HG02981 (cell line): ENCODE results near the gene PI4KA.

Experiments
- ATAC-seq: cut with Tn5 transposase; IDR thresholded peaks from one replicate; pipeline ENCODE4 v1.9.1; 2021; ENCODE audit warnings: mild to moderate bottlenecking, moderate library complexity; ENCODE audit not compliant: unreplicated experiment

The PI4KA gene

GRCh38 chr22:20794650-20795413, 63.8 kb downstream of the PI4KA start:
- no peak for ATAC-seq

DNA sequence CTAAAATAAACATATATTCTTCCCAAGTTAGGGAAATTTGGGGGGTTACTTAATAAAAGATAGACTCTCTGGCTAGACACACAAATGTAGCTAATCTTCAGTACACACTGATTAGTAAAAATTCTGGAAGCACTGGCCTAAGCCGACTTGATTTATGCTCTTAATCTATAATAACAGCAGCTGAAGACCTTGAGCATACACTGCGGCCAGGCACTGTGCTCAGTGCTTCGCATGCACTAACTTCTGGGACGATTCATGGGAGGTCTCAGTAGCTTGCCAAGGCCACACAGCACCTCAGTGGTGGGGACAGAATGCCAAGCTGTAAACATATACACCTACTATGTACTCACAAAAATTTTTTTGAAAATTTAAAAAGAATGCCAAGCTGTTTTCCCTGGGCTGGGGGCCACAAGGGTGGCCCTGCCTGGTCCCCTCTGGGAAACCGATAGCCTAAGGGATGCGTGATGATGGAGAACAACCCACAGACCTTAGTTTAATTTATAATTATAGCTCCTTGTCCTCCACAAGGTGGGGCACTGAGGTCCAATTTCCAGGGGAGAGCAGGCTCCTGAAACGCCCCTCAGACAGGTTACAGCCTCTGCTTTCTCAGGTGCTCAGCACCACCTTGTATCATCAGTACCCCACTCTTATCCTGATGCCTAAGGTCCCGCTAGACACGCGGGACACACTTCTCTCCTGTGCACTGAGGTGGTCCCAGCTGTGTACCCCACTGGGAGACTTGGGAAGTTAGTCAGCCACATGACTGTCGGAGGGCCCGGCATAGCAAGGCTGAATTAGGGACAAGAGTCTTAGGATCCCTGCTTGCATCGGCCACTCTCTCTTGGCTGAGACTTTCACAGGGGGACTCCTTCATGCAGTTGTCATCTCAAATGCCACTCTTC, 64.6 kb downstream of the PI4KA start:
- ATAC-seq: no peak

- no peak for ATAC-seq
These were observed 65.5 kb downstream of the PI4KA start for GRCh38 chr22:20792966-20793728.

DNA sequence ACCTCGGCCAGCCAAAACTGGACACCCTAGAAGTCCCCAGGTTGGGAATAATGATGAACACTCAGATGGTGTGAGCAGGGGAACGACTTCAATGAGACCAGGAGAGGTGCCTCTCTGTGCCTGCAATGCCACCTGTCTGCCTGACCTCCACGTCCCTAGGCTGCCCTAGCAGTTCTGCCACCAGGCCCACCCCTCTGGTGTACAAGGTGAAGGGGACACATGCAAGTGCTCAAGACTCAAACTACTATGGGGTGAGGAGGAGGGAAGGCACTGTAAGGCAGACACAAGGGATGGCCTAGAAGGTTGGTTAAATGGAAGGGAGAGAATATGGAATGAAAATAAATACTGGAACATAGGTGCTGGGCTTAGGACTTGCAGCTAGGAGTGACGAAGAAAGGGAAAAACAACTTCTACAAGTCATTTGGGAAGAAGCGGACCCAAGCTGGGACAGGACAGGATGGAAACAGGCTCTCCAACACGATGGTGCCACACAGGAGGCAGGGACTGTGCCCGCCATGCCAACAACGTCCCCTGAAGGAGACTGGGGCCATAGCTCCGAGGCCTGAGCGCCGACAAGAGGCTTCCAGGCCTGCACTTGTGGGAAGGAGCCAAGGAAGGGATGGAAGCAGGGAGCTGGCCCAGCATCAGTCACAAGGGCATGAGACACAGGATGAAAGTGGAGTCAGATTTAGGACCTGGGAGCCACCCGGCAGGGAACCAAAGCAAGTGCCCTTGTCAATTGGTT, 66.2 kb downstream of the PI4KA start:
- ATAC-seq: no peak

DNA sequence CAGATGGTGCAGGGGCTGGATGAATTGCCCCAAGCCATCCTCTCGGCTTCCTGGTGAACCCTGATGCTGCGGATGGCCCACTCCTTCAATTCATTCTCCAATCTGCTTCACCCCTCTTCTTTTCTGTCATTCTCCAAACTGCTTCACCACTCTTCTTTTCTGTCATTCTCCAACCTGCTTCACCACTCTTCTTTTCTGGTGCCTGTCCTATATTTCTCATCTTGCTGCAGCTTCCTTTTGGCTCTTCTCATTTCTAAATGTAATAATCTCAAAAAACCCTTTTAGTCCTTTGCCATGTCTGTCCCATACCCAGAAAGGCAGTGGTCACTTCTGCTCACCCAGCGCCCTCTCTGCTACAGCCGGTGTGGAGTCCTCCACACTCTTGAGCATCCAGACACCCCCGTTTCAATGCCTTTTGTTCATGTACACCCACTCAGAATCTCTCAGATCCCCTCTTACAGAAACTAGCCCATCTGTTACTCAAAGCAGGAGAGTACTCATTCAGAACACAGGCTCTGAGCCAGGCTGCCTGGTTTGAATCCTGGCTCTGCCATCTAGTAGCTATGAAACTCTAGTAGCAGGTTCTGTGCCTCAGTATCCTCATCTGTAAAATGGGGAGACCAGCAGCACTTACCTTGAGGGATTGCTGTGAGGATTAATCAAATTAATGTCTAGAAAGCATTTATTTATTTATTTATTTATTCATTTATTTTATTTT, 69.8 kb downstream of the PI4KA start:
- ATAC-seq: no peak

DNA sequence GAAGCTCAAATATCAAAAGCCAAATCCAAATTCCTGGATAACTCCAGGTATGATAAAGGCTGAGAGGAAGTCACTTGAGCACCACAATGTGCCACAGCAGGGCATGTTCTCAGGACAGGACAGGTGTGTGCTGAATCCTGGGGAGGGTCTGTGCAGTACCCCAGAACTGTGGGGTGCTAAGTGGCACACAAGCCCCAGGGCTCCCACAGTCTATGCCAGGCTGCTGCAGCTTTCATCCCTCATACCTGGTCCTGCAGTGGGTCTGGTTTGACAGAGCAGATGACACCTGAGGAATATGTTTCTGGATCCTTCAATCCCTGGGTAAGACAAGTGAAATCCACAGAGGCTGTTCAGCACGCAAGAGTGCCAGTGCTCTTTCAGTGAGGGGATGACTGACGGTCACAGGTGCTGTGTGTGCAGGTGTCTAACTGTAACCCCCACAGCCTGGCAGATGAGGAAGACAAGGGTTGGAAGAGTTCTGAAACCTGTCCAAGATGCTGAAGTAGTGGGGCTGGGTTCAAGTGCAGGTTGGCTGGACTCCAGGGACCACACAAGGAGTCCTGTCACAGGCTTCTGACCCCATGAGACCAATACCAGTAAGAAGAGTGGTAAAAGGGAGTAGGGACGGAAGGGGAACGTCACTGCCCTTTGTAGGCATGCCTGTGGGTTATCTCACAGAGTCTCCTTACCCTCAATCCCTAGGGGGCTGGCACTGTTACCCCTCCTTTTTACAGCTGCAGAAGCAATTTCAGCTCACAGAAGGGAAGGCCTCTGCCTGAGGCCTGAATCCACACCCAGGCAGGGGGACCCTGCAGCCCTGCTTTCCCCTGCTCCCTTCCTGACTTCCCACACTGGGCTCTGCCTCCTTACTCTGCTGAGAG, 70.6 kb downstream of the PI4KA start:
- ATAC-seq: no peak

- ATAC-seq: no peak
These were observed 71.4 kb downstream of the PI4KA start for GRCh38 chr22:20787223-20787622.

- ATAC-seq: no peak
These were observed 72.1 kb downstream of the PI4KA start for GRCh38 chr22:20786536-20786979.

GRCh38 chr22:20786048-20786447, 72.6 kb downstream of the PI4KA start:
- no peak for ATAC-seq

DNA sequence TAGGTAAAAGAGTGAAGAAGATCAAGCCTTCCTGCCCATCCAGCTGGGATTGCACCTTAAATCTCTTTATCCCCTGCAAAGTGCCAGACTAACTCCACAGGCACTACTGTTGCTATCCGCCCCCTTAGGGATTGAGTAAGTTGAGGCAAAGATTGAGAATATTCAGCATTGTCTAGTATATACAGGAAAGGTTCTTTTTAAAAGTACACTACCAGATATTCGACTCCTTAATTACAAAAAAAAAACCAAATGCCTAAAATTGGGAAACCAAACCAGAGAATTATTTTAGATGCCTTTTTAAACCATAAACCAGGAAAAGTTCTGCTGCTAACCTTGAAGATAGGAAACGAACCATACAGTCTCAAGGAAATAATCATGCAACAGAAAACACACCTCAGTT, 73.2 kb downstream of the PI4KA start:
- ATAC-seq: no peak

- ATAC-seq: no peak
These were observed 74.5 kb downstream of the PI4KA start for GRCh38 chr22:20783844-20784723.

GRCh38 chr22:20783300-20783673, 75.3 kb downstream of the PI4KA start:
- ATAC-seq: no peak

- no peak for ATAC-seq
These were observed 75.9 kb downstream of the PI4KA start for GRCh38 chr22:20782596-20783299.

- ATAC-seq: no peak
These were observed 76.5 kb downstream of the PI4KA start for GRCh38 chr22:20782083-20782482.

DNA sequence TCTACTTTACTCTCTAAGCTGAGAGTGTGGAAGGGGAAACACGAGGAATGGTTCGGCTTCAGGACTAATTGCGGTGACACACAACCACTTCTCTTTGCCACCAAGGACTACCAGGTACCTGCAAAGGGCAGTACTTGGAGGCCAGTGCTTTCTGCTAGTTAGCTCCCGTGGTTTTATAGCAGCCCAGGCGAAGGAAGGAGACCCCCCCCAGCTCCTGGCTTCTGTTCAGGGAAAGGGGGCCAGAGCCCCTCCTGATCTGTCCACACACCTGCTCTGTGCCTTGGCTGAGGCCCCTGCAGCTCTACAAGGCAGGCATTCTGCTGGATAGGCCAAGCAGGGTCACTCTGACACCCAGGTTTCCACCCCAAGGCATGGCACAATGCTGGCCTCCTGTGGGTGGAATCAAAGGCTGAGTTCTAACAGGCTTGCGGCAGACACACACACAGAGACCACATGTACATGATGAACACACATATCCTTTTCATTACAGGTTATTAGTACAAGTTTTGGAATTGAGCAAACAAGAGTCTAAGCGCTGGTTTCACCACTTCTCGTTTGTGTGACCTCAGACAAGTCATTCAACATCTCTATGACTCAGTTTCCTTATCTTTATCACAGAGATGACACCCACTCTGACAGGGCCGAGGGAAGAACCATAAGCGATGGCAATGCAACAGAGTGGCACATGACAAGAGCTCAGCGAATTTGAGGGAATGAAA, 77.2 kb downstream of the PI4KA start:
- ATAC-seq: no peak

DNA sequence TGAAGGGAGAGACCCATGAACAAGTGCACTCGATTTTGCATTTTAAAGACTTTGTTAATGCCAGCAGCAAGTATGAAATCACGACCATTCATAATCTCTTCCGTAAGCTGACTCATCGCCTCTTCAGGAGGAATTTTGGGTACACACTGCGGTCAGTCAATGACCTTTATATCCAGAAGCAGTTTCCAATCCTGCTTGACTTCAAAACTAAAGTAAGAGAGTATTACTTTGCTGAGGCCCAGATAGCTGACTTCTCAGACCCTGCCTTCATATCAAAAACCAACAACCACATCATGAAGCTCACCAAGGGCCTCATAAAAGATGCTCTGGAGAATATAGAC, 78.8 kb downstream of the PI4KA start:
- no peak for ATAC-seq
